GM18951 (cell line): Measurements from ENCODE around the gene DNAJB12.
A peak's percentile ranks its signal among the peaks of the same experiment; 100 is the strongest.

ENCODE experiments used
- POLR2A ChIP-seq: IDR thresholded peaks from 4 replicates; pipeline ENCODE4 v1.6.1; 2011; ENCODE audit warnings: mild to moderate bottlenecking; ENCODE audit not compliant: insufficient read length, insufficient read depth; ENCODE audit errors: extremely low read depth
- in situ Hi-C: fragments of 300-500 bp; cut with MboI; formaldehyde crosslinking; loops from one replicate; pipeline ENCODE4 v1.12.0; 2022; ENCODE audit warnings: low sequenced_read_pairs, mixed read lengths, inconsistent platforms; ENCODE audit not compliant: unreplicated experiment

Gene DNAJB12

GRCh38 chr10:72344932-72345331 is 9.8 kb downstream of the DNAJB12 start:
- no peak for TF ChIP-seq POLR2A
- in situ Hi-C loops = no loop called here

- in situ Hi-C loops = no loop called here
- TF ChIP-seq POLR2A = no peak
Observed at GRCh38 chr10:72342911-72343310, 11.8 kb downstream of the DNAJB12 start.

- no peak for TF ChIP-seq POLR2A
- in situ Hi-C loops = no loop called here
Observed at GRCh38 chr10:72340510-72341261, 14.0 kb downstream of the DNAJB12 start.

- in situ Hi-C loops = loop anchor here (10.0 kb wide), 2 partner anchors 123 to 203 kb away; partner anchors contain the start of genes ANAPC16 and ASCC1
- TF ChIP-seq POLR2A = no peak
Observed at GRCh38 chr10:72338180-72338579, 16.5 kb downstream of the DNAJB12 start.

GRCh38 chr10:72337722-72338121 is 17.0 kb downstream of the DNAJB12 start:
- in situ Hi-C loops = loop anchor here (10.0 kb wide), 2 partner anchors 123 to 203 kb away; partner anchors contain the start of genes ANAPC16 and ASCC1
- no peak for TF ChIP-seq POLR2A

- no peak for TF ChIP-seq POLR2A
- in situ Hi-C loops = loop anchor here (10.0 kb wide), 2 partner anchors 122 to 202 kb away; partner anchors contain the start of genes ANAPC16 and ASCC1
Observed at GRCh38 chr10:72337039-72337629, 17.6 kb downstream of the DNAJB12 start.

- no peak for TF ChIP-seq POLR2A
- in situ Hi-C loops = loop anchor here (10.0 kb wide), 2 partner anchors 122 to 202 kb away; partner anchors contain the start of genes ANAPC16 and ASCC1
Observed at GRCh38 chr10:72336259-72337038, 18.3 kb downstream of the DNAJB12 start.

GRCh38 chr10:72335394-72336258 is 19.1 kb downstream of the DNAJB12 start:
- TF ChIP-seq POLR2A = no peak
- in situ Hi-C loops = loop anchor here (10.0 kb wide), 2 partner anchors 121 to 201 kb away; partner anchors contain the start of genes ANAPC16 and ASCC1

- TF ChIP-seq POLR2A = peak; percentile 45
- in situ Hi-C loops = loop anchor here (10.0 kb wide), 2 partner anchors 120 to 200 kb away; partner anchors contain the start of genes ANAPC16 and ASCC1
Observed at GRCh38 chr10:72334825-72335393, 19.8 kb downstream of the DNAJB12 start.

- no peak for TF ChIP-seq POLR2A
- in situ Hi-C loops = loop anchor here (10.0 kb wide), 2 partner anchors 120 to 200 kb away; partner anchors contain the start of genes ANAPC16 and ASCC1
Observed at GRCh38 chr10:72334196-72334824, 20.4 kb downstream of the DNAJB12 start.

GRCh38 chr10:72333112-72334015 is 21.4 kb downstream of the DNAJB12 start:
- peak; percentile 20 for TF ChIP-seq POLR2A

More at GRCh38 chr10:72333112-72334015, 21.4 kb downstream of the DNAJB12 start:
- in situ Hi-C loops = loop anchor here (10.0 kb wide), 2 partner anchors 119 to 199 kb away; partner anchors contain the start of genes ANAPC16 and ASCC1
